NCI-H2029 (cell line): ENCODE data around the gene CCDC88A.
"Not testable (repeated sequence)": the region's sequence is repeated elsewhere in the genome, so short reads cannot be mapped to it uniquely, and the experiment has no call there.

Experiments
- DNase-seq: peaks from one replicate; lab custom pipeline; 2025; lab: John Stamatoyannopoulos, UW

CCDC88A gene

DNA sequence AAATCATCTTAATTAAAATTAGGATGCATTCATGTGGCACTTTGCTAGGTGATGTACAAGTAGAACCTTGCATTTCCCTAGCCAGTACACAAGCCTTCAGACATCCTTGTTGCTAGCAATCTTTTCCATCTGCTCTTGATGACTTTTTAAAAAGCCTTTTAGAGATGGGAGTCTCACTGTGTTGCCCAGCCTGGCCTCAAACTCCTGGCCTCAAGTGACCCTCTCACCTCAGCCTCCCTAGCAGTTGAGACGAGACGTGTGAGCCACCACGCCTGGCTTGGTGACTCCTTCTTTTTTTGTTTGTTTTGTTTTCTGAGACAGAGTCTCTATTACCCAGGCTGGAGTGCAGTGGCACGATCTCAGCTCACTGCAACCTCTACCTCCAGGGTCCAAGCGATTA, 1.7 kb upstream of the CCDC88A start:
- no peak for DNase-seq

DNA sequence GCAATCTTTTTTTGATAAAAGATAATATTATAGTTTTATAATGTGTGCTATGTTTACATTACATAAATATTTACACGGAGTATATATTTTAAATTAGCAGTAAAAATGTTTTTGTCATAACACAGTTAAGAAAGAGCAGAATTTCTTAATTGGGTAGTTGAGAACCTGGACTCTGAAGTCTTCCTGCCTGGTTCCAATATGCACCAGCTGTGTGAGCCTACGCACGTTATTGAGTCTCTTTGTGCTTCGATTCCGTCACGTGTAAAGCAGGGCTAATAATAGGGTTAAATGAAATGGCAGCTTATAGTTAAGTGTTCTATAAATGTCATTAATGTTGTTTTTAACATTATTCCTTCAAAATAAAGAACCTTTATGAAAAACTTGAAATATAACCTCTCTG, 1.2 kb upstream of the CCDC88A start:
- DNase-seq = no peak

DNA sequence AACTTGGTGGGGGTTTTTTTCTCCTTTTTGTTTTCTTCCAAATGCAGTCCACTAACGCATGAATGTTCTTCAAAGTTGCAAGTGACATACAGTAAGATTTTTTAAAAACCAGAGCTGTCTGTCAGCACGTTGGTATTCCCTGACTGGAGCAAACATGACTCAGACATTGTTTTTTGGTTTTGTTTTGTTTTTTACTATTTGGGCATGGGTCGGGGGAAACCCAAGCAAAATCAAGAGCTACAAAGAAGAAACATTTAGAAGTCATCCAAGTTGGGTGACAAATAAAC, 726 bp upstream of the CCDC88A start:
- DNase-seq = no peak

DNA sequence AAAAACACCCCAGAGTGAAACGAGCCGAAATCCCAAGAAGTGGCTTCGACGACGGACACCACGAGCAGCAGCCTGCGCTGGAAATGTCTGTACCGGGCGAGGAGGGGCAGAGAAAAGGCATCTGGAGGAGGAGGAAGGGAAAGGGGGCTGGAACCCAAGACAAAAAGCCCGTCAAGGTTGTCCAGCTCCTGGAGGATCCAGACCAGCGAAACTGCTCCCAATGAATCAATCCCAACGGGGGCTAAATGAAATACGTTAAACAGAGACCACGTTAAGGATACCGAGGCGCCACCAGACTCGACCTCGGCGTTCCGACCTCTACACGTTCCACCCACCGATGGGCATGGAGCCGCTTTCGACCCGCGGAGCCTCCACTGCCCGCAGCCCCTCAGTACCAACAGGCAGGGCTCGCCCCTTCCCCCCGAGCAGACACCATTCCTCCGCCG, 400 bp downstream of the CCDC88A start:
- no peak for DNase-seq

DNA sequence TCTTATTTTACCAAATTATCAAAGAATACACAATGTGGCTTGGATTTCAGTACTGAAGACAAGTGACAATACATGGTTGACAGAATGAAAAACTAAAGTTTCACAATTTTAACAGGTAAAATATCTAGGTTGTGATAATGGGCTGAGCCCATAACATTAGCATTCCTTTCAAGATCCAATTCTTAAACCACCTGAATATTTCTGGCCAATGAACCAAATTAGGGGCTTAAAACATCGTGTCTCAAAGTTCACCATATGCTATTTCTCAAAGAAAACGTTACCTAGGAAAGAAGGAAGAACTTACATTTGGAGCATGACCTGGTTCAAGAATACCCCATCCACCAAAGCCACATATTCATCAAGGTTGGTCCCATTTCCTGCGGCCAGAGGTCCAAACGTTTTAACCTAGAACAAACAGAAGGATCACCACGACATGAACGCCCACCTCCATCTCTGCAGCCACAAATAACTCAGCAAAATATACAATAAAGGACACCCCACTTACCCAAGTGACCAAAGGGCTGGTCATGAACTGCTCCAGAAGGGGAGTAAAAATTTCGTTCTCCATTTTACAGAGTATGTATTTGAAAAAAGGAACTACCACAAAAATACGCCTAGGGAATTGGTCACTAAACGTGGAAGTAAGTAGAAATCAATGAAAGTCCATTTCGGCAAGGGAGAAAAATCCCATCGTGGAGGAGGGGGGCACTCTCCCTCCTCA, 984 bp downstream of the CCDC88A start:
- no peak for DNase-seq

DNA sequence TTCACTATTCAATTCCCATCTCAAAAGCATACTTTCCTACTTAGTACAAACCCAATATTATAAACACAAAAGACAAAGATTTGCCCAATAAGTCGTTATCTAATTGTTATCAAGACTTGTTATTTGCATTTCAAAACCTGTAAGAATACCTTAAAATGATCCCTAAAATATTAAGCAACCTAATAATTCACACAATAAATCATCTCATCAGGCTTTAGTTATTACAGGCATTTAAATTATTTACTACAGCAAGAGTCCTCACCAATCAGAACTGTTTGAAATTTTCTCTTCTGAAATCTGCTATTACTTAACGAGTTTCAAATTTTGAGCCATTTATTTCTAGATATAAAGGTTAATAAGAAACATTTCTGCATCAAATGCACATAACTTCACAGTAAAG, 1.6 kb downstream of the CCDC88A start:
- no peak for DNase-seq

DNA sequence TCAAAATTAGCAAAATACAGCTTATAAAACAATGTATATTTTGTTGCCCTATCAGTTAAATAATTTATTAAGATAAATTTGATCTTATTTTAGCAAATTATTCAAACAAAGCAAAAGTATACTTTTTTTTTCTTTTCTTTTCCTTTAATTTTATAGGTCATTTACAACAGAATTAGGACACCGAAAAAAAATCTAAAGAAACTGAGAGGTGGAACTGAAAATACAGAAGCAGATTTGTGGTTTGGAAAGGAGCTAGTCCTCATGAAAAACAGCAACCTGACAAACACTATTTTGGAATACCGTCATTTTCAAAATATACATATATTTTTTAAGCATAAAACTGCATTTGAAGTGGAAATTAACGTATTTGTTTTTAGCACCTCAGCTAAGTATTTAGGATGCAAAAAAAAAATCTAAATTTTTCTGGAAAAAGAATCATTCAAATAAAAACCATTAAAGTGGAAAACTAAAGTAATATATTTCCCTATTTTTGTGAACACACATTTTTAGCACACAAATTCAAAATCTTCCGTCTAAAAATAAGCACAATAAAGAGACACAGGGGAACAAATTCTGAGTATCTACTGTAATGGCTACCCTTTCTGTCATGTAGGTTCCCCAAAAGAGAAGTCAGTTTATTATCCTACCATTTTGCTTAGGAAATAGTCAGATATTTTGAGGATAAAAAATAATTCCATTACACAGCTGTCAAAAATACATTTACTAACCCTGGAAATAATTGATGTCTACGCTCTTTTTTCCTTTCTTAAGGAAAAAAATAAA, 2.7 kb downstream of the CCDC88A start:
- no peak for DNase-seq

DNA sequence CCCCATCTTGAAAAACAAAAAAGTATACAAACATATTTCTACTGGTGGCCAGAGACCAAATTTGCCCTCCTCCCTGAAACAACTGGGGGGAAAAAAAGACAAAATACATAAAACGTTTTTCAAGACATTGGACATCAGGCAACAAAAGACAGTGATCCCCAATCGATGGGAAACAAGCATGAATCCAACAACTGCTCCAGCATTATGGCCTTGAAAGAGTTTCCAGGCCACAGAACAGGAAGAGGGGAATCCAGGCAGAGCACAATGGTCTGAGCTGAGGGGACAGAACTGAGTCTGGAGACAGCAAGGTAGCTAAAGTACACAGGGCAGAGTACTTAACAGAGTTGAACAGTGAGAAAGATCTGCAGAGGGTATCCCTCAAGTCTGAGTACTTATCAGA, 4.4 kb downstream of the CCDC88A start:
- no peak for DNase-seq

DNA sequence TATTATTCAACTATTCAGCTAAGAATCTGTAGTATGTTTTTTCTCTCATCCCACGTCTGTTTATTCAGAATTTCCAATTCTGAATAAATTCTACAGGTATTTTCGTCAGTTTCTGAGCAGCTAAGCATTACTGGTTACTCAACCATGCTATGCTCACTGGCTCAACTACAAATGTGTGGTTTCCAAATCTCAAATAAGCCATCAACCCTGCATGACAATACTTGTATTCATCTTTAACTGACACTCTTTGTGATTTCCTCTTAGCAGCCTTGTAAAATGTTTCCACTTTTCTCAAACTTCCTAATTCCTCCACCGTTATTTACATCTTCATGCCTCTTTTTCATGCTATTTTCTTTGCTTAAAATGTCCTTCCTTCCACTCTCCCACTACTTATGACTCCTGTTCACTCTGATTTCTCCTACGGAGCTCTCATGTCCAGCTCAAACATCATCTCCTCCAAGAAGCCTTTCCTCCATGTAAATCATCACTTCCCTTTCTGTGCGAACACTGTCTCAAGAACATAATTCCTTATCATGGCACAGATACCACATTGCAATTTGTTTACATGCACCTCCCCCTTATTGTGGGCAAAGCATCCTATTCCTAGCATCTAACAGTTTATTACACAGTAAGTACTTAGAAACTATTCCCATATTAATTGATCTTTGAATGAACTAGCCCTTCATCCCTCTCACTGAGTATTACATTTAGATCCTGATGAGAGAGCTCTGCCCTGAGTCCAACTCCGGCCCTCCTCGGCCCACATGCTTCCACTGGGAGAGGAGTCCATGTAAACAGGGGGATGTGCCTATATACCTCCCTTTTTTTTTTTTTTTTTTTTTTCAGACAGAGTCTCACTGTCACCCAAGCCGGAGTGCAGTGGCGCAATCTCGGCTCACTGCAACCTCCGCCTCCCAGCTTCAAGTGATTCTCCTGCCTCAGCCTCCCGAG, 10.5 kb downstream of the CCDC88A start:
- DNase-seq = no peak

DNA sequence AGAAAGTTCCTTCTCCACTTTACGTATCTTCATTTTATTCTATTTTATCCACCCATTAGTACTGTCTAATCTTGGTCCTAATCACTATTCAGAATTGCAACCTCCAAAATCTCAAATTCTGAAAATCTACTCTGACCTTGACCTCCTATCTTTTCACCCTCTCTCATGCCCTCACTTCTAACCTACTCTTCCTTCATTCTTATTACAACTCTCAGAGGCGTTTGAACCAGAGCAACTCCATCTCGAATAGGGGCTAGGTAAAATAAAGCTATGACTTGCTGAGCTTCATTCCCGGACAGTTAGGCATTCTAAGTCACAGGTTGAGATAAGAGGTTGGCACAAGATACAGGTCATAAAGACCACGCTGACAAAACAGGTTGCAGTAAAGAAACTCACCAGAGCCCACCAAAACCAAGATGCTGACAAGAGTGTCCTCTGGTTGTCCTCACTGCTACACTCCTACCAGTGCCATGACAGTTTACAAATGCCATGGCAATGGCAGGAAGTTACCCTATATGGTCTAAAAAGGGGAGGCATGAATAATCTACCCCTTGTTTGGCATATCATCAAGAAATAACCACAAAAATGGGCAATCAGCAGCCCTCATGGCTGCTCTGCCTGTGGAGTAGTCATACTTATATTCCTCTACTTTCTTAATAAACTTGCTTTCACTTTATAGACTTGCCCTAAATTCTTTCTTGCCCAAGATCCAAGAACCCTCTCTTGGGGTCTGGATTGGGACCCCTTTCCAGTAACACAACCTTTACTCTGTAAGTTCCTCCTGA, 11.4 kb downstream of the CCDC88A start:
- DNase-seq = no peak

DNA sequence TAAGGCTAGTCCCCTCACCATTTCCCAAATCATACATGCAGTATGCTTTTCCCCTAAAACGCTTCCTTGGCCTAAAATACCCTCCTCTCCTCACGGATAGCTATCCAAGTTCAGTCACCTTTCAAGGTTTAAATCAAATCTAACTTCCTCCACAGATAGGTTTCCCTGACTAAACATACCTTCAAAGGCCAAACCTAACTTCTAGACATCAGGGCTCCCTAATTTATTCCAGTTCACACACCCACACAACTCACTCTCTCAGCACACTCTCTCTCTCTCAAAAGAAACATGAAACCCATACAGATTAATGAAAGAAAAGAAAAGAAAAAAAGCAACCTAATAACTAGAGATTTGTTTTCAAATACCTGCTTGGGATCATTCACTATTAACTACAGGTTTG, 14.5 kb downstream of the CCDC88A start:
- no peak for DNase-seq

DNA sequence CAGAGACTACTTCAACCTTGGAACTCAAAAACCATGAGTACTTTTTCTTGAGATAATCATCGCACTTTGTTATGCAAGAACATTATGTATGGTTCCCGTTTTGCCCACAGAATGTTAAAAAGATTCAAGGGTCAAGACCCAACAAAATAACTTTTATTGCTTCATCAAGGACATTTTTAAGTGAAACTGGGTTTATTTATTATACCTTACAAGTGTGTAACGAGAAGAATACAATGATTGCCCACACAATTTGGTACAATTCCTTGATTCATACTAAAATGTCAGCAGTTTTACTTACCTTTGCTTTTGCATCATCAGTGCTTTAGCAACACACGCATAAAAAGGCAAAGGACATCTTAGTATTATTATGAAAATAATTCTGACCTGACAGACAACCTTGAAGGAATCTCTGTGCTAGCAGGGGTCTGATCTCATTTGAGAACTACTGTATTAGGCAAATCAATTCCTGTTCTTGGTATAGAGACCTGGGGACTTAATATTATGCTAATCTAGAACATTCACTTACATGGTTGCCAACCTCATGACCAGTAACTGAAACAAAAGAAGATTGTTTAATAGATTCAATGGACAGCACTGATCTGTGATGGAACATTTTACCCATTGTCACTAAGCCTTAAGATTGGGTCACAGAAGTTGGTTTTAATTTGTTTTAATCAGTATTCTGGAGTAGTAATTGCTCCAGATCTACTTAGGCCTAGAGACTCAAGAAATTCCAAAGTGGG, 16.2 kb downstream of the CCDC88A start:
- DNase-seq = no peak

DNA sequence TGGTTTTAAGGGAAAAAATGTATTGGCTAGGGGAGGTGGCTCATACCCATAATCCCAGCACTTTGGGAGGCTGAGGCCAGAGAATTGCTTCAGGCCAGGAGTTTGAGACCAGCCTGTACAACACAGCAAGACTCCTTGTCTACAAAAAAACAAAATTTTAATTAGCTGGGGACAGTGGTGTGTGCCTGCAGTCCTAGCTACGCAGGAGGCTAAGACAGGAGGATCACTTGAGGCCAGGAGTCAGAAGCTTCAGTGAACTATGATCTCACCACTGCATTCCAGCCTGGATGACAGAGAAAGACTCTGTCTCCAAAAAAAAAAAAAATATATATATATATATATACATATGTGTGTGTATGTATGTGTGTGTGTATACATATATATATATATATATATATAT, 18.5 kb downstream of the CCDC88A start:
- DNase-seq = no peak

DNA sequence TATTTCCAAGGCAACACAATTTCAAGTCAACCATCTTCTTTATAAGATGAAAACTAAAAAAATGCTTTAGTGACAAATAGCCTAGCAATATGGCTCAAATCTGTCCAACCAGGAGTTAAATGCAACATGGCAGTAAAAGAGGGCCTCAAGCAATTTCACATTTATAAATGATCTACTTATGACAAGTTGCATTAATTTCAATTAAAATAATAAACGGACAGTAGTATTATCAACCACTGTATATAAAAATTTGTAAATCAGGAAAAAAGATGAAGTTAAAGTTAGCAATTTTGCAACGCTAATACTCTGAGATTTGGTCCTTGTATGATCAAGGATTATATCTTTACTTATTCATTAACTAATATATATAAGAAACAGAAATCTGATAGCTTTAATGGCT, 19.3 kb downstream of the CCDC88A start:
- no peak for DNase-seq

DNA sequence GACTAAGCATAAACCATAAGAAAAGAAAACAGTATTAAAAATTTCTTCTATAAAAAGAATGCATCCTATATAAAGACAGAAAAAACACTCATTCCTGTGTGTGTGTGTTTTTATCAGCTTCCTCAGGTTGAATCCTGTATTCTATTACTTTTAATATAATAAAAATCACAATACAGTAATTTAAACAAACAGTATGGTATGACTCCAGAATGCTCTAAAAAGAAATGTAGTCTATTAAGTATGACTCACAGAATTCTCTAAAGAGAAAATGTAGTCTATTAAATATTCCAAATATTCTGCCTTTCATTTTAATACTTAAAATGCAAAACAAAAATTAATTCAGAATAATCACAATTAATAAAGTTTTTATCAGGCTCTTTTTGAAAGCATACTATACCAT, 19.8 kb downstream of the CCDC88A start:
- DNase-seq = no peak

DNA sequence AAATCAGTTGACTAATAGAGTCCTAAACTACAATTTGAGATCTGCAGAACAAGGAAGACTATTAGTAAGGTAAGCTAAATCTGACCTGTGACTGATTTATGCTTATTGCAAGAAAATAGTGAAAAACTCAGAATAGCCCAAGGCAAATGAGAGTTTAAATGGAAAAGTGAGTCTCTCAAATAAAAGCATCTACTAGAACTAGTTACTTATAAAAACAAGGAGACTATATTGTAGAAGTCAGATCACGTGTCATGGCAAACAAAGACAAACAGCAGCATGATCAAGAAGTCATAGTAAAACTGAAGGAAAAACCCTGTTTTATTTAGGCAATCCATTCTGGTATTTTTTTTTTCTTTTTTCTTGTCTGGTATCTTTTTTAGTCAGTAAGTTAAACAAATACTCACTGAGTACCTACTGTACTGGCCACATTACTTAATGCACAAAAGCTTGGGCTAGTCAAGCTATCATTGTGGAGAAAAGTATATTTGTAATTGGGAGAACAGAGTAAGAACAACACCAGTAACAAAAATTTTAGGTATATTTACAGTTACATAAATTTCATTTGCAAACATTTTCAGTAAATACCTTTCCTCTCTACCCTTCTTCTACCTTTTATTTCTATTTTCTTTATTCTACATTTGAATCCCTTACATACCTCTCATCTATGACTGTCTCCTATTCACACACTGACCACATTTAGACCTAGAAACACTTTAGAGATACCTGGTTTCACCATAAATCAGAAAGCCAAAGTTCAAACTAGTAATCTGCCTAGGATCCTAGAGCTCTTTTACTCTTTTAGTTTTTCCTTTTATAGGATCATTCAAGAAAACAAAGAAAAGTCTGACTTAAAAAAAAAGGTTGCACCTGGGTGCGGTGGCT, 23.7 kb downstream of the CCDC88A start:
- DNase-seq = no peak

DNA sequence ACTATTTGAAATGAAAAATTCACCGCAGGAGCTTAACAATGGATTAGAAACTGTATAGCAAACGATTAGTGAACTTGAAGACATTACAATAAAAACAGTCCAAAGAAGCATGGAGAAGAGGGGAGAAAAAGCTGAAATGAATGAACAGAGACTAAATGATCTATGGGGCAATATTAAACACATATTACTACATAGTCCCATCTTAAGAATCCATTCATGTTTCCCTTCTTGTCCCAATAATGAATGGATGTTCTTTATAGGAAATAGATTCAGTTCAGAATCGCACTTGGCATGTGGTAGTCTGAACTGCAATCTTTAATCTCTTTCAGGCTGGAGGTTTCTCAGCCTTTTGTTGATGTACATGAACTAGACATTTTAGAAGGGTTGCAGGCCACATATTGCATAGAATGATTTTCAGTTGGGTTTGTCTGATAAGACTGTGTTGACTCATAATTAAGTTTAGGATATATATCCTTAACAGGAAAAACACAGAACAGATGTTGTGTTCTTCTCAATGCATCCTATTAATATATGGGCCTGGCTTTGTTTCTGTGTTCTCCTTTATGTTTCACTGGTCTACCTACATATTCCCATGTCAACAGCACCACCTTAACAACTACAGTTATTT, 27.9 kb downstream of the CCDC88A start:
- DNase-seq = no peak

DNA sequence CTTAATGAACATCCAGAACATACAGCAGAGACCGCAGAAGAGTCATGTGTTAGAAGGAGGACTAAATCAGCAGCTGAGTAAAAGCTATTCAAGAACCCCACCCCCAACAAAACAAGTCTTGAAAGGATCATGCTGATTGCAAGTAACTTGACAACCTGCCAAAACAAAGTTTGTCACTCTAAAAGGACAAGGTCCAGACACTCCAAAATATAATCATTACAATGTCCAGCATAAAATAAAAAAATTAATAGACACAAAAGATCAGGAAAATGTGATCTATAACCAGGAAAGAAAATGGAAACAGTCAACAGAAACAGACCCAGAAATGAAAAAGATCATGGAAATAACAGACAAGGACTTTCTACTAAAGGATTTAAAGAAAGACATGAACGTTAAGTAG, 28.5 kb downstream of the CCDC88A start:
- DNase-seq = no peak

DNA sequence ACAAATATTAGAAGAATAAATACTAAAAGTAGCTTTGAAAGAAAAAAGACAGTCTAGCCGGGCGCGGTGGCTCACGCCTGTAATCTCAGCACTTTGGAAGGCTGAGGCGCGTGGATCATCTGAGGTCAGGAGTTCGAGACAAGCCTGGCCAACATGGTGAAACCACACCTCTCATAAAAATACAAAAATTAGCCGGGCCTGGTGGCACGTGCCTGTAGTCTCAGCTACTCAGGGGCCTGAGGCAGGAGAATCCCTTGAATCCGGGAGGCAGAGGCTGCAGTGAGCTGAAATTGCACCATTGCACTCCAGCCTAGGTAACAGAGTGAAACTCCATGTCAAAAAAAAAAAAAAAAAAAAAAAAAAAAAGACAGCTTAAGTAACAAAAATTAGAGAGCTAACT, 34.1 kb downstream of the CCDC88A start:
- DNase-seq = not testable (repeated sequence)

DNA sequence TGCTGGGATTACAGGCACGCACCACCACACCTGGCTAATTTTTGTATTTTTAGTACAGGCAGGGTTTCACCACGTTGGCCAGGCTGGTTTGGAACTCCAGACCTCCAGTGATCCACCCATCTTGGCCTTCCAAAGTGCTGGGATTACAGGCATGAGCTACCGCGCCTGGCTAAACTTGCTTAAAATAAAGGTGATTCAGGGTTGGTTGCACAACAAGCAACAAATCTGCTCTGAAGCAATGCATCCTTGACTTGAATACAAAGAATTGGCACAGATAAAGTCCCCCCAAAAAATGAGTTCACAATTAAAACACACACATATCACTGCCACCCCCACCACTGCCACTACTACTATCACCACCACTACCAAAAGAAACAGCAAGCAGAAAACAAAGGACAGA, 34.9 kb downstream of the CCDC88A start:
- DNase-seq = no peak
